Trophoblast cell (in vitro differentiated cells and primary cell): Measurements from ENCODE around the gene KCNC1.

Experiments used
- DNase-seq, 2 donors: peaks; one replicate each; pipeline ENCODE4 v3.0.0-alpha.2; 2016
- H2AFZ ChIP-seq: 2 replicates; pipeline ENCODE4 v1.6.1; 2013; ENCODE audit warnings: low read length, moderate library complexity, mild to moderate bottlenecking; ENCODE audit not compliant: insufficient read depth, poor library complexity
- H2AK5ac ChIP-seq: 2 replicates; pipeline ENCODE4 v1.6.1; 2013; ENCODE audit warnings: mild to moderate bottlenecking, low read length
- H2BK120ac ChIP-seq: 2 replicates; pipeline ENCODE4 v1.6.1; 2013; ENCODE audit warnings: low read length, mild to moderate bottlenecking, moderate library complexity; ENCODE audit not compliant: insufficient read depth, poor library complexity
- H2BK12ac ChIP-seq: 2 replicates; pipeline ENCODE4 v1.6.1; 2013; ENCODE audit warnings: mild to moderate bottlenecking, low read length, moderate library complexity
- H2BK5ac ChIP-seq: 2 replicates; pipeline ENCODE4 v1.6.1; 2013; ENCODE audit warnings: low read length, low read depth, moderate library complexity, mild to moderate bottlenecking; ENCODE audit not compliant: poor library complexity
- H3K14ac ChIP-seq: 2 replicates; pipeline ENCODE4 v1.6.1; 2013; ENCODE audit warnings: mild to moderate bottlenecking, low read length
- H3K18ac ChIP-seq: 2 replicates; pipeline ENCODE4 v1.6.1; 2013; ENCODE audit warnings: mild to moderate bottlenecking, low read length
- H3K23ac ChIP-seq: 2 replicates; pipeline ENCODE4 v1.6.1; 2013; ENCODE audit warnings: low read length
- H3K27ac ChIP-seq: 2 replicates; pipeline ENCODE4 v1.5.1; 2013; ENCODE audit warnings: low read depth, mild to moderate bottlenecking, inconsistent platforms, low read length, moderate library complexity
- H3K27me3 ChIP-seq: 2 replicates; pipeline ENCODE4 v1.6.1; 2013; ENCODE audit warnings: inconsistent platforms, mild to moderate bottlenecking, low read length, moderate library complexity; ENCODE audit not compliant: insufficient read depth
- H3K36me3 ChIP-seq, 2 experiments: 1 replicate in 1 of 2; 2 replicates in 1 of 2; pipeline ENCODE4 v1.6.1; 2013; ENCODE audit warnings: low read length in 2 of 2, mild to moderate bottlenecking in 2 of 2, moderate library complexity in 1 of 2; ENCODE audit not compliant: insufficient read depth in 2 of 2, control insufficient read depth in 1 of 2
- H3K4ac ChIP-seq: 2 replicates; pipeline ENCODE4 v1.6.1; 2013; ENCODE audit warnings: low read depth, mild to moderate bottlenecking, low read length, moderate library complexity
- H3K4me1 ChIP-seq, 2 experiments: 1 replicate in 1 of 2; 2 replicates in 1 of 2; pipeline ENCODE4 v1.6.1; 2013; ENCODE audit warnings: low read length in 2 of 2, mild to moderate bottlenecking in 2 of 2, moderate library complexity in 1 of 2; ENCODE audit not compliant: insufficient read depth in 2 of 2, control insufficient read depth in 1 of 2
- H3K4me2 ChIP-seq: 2 replicates; pipeline ENCODE4 v1.6.1; 2013; ENCODE audit warnings: inconsistent platforms, mild to moderate bottlenecking, low read length, moderate library complexity
- H3K4me3 ChIP-seq: 2 replicates; pipeline ENCODE4 v1.5.1; 2013; ENCODE audit warnings: mild to moderate bottlenecking, low read depth, low read length, inconsistent platforms
- H3K79me1 ChIP-seq: one replicate; pipeline ENCODE4 v1.6.1; 2013; ENCODE audit warnings: low read length
- H3K79me2 ChIP-seq: 2 replicates; pipeline ENCODE4 v1.6.1; 2013; ENCODE audit warnings: low read length, mild to moderate bottlenecking; ENCODE audit not compliant: control insufficient read depth, insufficient read depth, poor library complexity
- H3K9ac ChIP-seq: 2 replicates; pipeline ENCODE4 v1.6.1; 2013; ENCODE audit warnings: mild to moderate bottlenecking, low read length
- H3K9me3 ChIP-seq: 2 replicates; pipeline ENCODE4 v1.6.1; 2013; ENCODE audit warnings: low read depth, mild to moderate bottlenecking, control low read depth, inconsistent platforms, low read length; ENCODE audit not compliant: insufficient read depth
- H4K12ac ChIP-seq: 2 replicates; pipeline ENCODE4 v1.6.1; 2013; ENCODE audit warnings: low read depth, mild to moderate bottlenecking, low read length, moderate library complexity
- H4K8ac ChIP-seq: 2 replicates; pipeline ENCODE4 v1.6.1; 2013; ENCODE audit warnings: low read depth, mild to moderate bottlenecking, low read length, moderate library complexity
- H4K91ac ChIP-seq: one replicate; pipeline ENCODE4 v1.6.1; 2013; ENCODE audit warnings: low read depth, mild to moderate bottlenecking, low read length, moderate library complexity
- WGBS: extraction: QIAGEN DNeasy Blood & Tissue Kit; methylation state at CpG from one replicate; pipeline ENCODE4 v1.1.7; 2013; ENCODE audit warnings: missing lambda C conversion rate; ENCODE audit not compliant: insufficient read length, insufficient coverage; ENCODE audit errors: extremely low coverage; 5-methylcytosine and 5-hydroxymethylcytosine counted together

KCNC1 gene

GRCh38 chr11:17724020-17724908 lies 10.3 kb upstream of the KCNC1 start:
- Histone ChIP-seq H2BK120ac (no peak overlapping the region), H3K4me3 (no peak overlapping the region), H3K9me3 (peaks cover 11% of the 10 kb centered on the region), H4K91ac (no peak overlapping the region), H2BK12ac (no peak overlapping the region), H3K36me3 (no peaks in the 10 kb centered on the region), H3K4me1 (peaks cover 4 to 6% of the 10 kb centered on the region in 2 experiments), H4K8ac (no peak overlapping the region), H3K27me3 (peaks cover 42% of the 10 kb centered on the region), H3K9ac (no peak overlapping the region), H3K79me2 (no peaks in the 10 kb centered on the region), H3K23ac (no peak overlapping the region), H2AK5ac (no peak overlapping the region), H3K4me2 (no peak overlapping the region), H2BK5ac (no peak overlapping the region), H3K4ac (no peak overlapping the region), H2AFZ (no peak overlapping the region), H4K12ac (no peak overlapping the region), H3K18ac (no peak overlapping the region), H3K27ac (no peak overlapping the region), H3K14ac (no peak overlapping the region), H3K79me1 (no peaks in the 10 kb centered on the region)
- DNase-seq = no peak
- WGBS = no CpG with 5 or more reads among the region's 10 CpGs

- Histone ChIP-seq H3K79me2 (no peaks in the 10 kb centered on the region), H3K4ac (no peak overlapping the region), H2AFZ (no peak overlapping the region), H3K23ac (no peak overlapping the region), H3K79me1 (no peaks in the 10 kb centered on the region), H3K4me3 (no peak overlapping the region), H2BK12ac (no peak overlapping the region), H4K8ac (no peak overlapping the region), H3K14ac (no peak overlapping the region), H2AK5ac (no peak overlapping the region), H3K9ac (no peak overlapping the region), H3K4me2 (no peak overlapping the region), H3K36me3 (no peaks in the 10 kb centered on the region), H3K4me1 (peaks cover 0 to 2% of the 10 kb centered on the region in 2 experiments), H4K91ac (no peak overlapping the region), H3K27ac (no peak overlapping the region), H3K18ac (no peak overlapping the region), H2BK5ac (no peak overlapping the region), H3K9me3 (peaks cover 6% of the 10 kb centered on the region), H3K27me3 (peaks cover 33% of the 10 kb centered on the region), H2BK120ac (no peak overlapping the region), H4K12ac (no peak overlapping the region)
- WGBS = no CpG with 5 or more reads among the region's 2 CpGs
- no peak for DNase-seq
Observed at GRCh38 chr11:17725174-17725573, 9.4 kb upstream of the KCNC1 start.

- Histone ChIP-seq H3K4ac (no peak overlapping the region), H2AK5ac (no peak overlapping the region), H3K23ac (peak overlapping the region; percentile 91), H3K79me1 (no peaks in the 10 kb centered on the region), H2BK12ac (no peak overlapping the region), H4K91ac (no peak overlapping the region), H2BK5ac (no peak overlapping the region), H3K9me3 (no peaks in the 10 kb centered on the region), H4K12ac (no peak overlapping the region), H3K79me2 (no peaks in the 10 kb centered on the region), H3K4me2 (no peak overlapping the region), H4K8ac (no peak overlapping the region), H3K14ac (no peak overlapping the region), H2AFZ (no peak overlapping the region), H2BK120ac (no peak overlapping the region), H3K18ac (no peak overlapping the region), H3K36me3 (no peaks in the 10 kb centered on the region), H3K27ac (no peak overlapping the region), H3K9ac (no peak overlapping the region), H3K4me1 (peaks cover 1 to 2% of the 10 kb centered on the region in 2 experiments), H3K4me3 (no peak overlapping the region), H3K27me3 (peaks cover 17% of the 10 kb centered on the region)
- WGBS = no CpG with 5 or more reads among the region's 2 CpGs
- DNase-seq = no peak
Observed at GRCh38 chr11:17730137-17730536, 4.4 kb upstream of the KCNC1 start.

- WGBS = no CpG with 5 or more reads among the region's 9 CpGs
- Histone ChIP-seq H3K23ac (no peak overlapping the region), H4K12ac (no peak overlapping the region), H3K4ac (no peak overlapping the region), H3K4me2 (no peak overlapping the region), H3K9ac (no peak overlapping the region), H3K27me3 (peaks cover 22% of the 10 kb centered on the region), H3K79me1 (no peaks in the 10 kb centered on the region), H3K4me1 (peaks cover 3 to 4% of the 10 kb centered on the region in 2 experiments), H3K18ac (no peak overlapping the region), H3K27ac (no peak overlapping the region), H2BK120ac (no peak overlapping the region), H2BK12ac (no peak overlapping the region), H4K8ac (no peak overlapping the region), H4K91ac (no peak overlapping the region), H3K14ac (no peak overlapping the region), H3K9me3 (peaks cover 2% of the 10 kb centered on the region), H2AFZ (no peak overlapping the region), H3K79me2 (no peaks in the 10 kb centered on the region), H3K4me3 (no peak overlapping the region), H2BK5ac (no peak overlapping the region), H2AK5ac (no peak overlapping the region), H3K36me3 (no peaks in the 10 kb centered on the region)
- peak; percentile 76 to 92 for DNase-seq
Observed at GRCh38 chr11:17730608-17731462, 3.7 kb upstream of the KCNC1 start.
